HL-60 (cell line): ENCODE data around the gene FREM2.

Source experiments
- DNase-seq, 2 experiments: peaks; one replicate each; pipeline ENCODE4 v3.0.0-alpha.2; 2010 to 2020; ENCODE audit warnings: low read depth in 1 of 2, low spot score in 1 of 2
- H3K27ac ChIP-seq: fragments of 250-450 bp; sonication (Bioruptor Pico); replicated peaks from 2 replicates; pipeline ENCODE4 v1.5.1; 2020; ENCODE audit warnings: mild to moderate bottlenecking, moderate library complexity
- H3K27me3 ChIP-seq: fragments of 250-450 bp; sonication (Bioruptor Pico); 2 replicates; pipeline ENCODE4 v1.5.1; 2021; ENCODE audit warnings: mild to moderate bottlenecking, moderate library complexity; ENCODE audit not compliant: insufficient read depth, poor library complexity, severe bottlenecking
- H3K4me3 ChIP-seq: replicated peaks from 2 replicates; pipeline ENCODE4 v1.5.1; 2011; ENCODE audit warnings: mild to moderate bottlenecking, control low read depth, low read length; ENCODE audit not compliant: insufficient read depth
- GABPA ChIP-seq: IDR thresholded peaks from 2 replicates; pipeline ENCODE4 v1.6.1; 2012; ENCODE audit warnings: low read depth
- POLR2AphosphoS5 ChIP-seq: IDR thresholded peaks from 2 replicates; pipeline ENCODE4 v1.6.1; 2012; ENCODE audit warnings: low read depth
- SPI1 ChIP-seq: IDR thresholded peaks from 2 replicates; pipeline ENCODE4 v1.6.1; 2012; ENCODE audit warnings: low read depth, mild to moderate bottlenecking, borderline replicate concordance
- TF ChIP-seq, protein P1 (sequence below): IDR thresholded peaks from one replicate; pipeline ENCODE4 v1.5.1; 2011; ENCODE audit warnings: low read length, control low read depth, inconsistent platforms; ENCODE audit not compliant: insufficient read depth
- TF ChIP-seq, protein P2 (sequence below): IDR thresholded peaks from 2 replicates; pipeline ENCODE4 v1.6.1; 2012; ENCODE audit warnings: low read depth; ENCODE audit not compliant: insufficient replicate concordance

The FREM2 gene

DNA sequence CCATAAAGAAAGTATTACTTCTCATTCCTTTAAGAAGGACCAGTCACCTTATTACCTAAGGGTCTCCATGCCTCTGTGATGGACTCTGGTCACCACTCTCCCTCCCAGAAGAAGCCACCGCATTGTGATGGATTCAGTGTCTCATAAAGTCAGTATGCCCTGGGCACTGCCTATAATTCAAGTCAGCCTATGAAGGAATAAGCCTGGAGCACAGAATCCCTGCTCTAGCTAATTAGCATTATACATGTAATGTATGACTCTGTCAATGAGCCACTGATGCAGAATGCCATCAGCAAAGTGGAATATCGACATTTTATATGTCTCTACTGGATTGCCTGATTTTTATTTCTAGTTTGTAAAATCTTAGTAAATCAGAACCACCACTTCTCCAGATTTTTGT lies 14.9 kb upstream of the FREM2 start:
- Histone ChIP-seq H3K27me3 (no peaks in the 10 kb centered on the region), H3K27ac (no peak overlapping the region), H3K4me3 (no peak overlapping the region)
- TF ChIP-seq SPI1: no peak
- no peak for TF ChIP-seq POLR2AphosphoS5
- TF ChIP-seq, protein P1, sequence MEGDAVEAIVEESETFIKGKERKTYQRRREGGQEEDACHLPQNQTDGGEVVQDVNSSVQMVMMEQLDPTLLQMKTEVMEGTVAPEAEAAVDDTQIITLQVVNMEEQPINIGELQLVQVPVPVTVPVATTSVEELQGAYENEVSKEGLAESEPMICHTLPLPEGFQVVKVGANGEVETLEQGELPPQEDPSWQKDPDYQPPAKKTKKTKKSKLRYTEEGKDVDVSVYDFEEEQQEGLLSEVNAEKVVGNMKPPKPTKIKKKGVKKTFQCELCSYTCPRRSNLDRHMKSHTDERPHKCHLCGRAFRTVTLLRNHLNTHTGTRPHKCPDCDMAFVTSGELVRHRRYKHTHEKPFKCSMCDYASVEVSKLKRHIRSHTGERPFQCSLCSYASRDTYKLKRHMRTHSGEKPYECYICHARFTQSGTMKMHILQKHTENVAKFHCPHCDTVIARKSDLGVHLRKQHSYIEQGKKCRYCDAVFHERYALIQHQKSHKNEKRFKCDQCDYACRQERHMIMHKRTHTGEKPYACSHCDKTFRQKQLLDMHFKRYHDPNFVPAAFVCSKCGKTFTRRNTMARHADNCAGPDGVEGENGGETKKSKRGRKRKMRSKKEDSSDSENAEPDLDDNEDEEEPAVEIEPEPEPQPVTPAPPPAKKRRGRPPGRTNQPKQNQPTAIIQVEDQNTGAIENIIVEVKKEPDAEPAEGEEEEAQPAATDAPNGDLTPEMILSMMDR: no peak
- TF ChIP-seq, protein P2, sequence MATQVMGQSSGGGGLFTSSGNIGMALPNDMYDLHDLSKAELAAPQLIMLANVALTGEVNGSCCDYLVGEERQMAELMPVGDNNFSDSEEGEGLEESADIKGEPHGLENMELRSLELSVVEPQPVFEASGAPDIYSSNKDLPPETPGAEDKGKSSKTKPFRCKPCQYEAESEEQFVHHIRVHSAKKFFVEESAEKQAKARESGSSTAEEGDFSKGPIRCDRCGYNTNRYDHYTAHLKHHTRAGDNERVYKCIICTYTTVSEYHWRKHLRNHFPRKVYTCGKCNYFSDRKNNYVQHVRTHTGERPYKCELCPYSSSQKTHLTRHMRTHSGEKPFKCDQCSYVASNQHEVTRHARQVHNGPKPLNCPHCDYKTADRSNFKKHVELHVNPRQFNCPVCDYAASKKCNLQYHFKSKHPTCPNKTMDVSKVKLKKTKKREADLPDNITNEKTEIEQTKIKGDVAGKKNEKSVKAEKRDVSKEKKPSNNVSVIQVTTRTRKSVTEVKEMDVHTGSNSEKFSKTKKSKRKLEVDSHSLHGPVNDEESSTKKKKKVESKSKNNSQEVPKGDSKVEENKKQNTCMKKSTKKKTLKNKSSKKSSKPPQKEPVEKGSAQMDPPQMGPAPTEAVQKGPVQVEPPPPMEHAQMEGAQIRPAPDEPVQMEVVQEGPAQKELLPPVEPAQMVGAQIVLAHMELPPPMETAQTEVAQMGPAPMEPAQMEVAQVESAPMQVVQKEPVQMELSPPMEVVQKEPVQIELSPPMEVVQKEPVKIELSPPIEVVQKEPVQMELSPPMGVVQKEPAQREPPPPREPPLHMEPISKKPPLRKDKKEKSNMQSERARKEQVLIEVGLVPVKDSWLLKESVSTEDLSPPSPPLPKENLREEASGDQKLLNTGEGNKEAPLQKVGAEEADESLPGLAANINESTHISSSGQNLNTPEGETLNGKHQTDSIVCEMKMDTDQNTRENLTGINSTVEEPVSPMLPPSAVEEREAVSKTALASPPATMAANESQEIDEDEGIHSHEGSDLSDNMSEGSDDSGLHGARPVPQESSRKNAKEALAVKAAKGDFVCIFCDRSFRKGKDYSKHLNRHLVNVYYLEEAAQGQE: no peak
- DNase-seq: no peak

DNA sequence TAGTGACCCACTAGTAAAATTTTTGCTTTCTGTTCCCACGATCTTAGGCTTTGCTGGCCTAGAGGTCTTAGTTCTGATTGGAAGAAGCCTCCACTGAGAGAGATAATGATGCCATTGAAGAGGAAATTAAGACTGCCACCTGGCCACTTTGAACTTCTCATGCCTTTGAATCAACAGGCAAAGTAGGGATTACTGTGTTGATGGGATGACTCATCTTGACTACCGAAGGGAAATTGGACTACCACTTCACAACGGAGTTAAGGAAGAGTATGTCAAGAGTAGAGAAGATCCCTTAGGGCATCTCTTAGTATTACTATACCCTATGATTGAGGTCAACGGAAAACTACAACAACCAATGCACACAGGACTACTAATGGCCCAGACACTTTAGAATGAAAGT lies 12.7 kb upstream of the FREM2 start:
- TF ChIP-seq, protein P1: no peak
- TF ChIP-seq SPI1 (no peak), GABPA (no peak), POLR2AphosphoS5 (no peak)
- TF ChIP-seq, protein P2: no peak
- Histone ChIP-seq H3K4me3 (no peak overlapping the region), H3K27ac (no peak overlapping the region), H3K27me3 (no peaks in the 10 kb centered on the region)
- no peak for DNase-seq

DNA sequence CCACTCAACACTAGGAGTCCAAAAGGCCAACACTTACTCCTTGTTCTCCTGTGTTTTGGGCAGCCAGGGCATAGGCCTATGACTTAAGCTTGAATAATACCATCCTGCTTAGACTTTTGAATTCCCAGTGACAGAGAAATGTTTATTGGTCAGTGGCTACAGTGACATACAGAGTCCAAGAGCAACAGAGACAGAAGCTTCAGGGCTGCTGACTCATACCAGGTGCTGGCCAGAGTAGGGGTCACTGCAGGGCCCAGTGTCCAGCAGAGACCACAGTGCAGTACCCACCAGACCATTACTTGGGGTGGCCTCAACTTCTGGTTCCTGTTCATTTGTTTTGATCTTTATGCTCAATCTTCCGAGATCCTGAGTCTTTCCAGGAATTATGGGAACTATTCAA lies 6.0 kb upstream of the FREM2 start:
- no peak for DNase-seq
- no peak overlapping the region for H3K4me3 ChIP-seq
- H3K27ac ChIP-seq: no peak overlapping the region
- TF ChIP-seq POLR2AphosphoS5 (no peak), GABPA (no peak), SPI1 (no peak)
- TF ChIP-seq, protein P2: no peak
- TF ChIP-seq, protein P1: no peak
- peaks cover 5% of the 10 kb centered on the region for H3K27me3 ChIP-seq
